ENCODE results near the gene LCN15.

The LCN15 gene

GRCh38 chr9:136744773-136745172, 19.5 kb downstream of the LCN15 start:
- Histone ChIP-seq H3K4me1 (ENCODE audit: insufficient read depth, low read length) (no peaks in the 10 kb centered on the region), H3K27ac (ENCODE audit: low read depth, low read length) (no peak overlapping the region), H3K36me3 (ENCODE audit: insufficient read depth, low read length) (no peaks in the 10 kb centered on the region), H3K27me3 (ENCODE audit: insufficient read depth, low read length) (no peaks in the 10 kb centered on the region), H3K9me3 (ENCODE audit: insufficient read depth, low read depth, low read length) (no peaks in the 10 kb centered on the region), H3K9ac (ENCODE audit: low read depth, low read length) (no peak overlapping the region), H3K4me3 (ENCODE audit: low read length) (no peak overlapping the region)
- 92% methylated on average over 18 of the region's 18 CpGs for WGBS

- H3K4me3 ChIP-seq (ENCODE audit: low read length) = no peak overlapping the region
- no peak overlapping the region for H3K9ac ChIP-seq (ENCODE audit: low read depth, low read length)
- H3K4me1 ChIP-seq (ENCODE audit: insufficient read depth, low read length) = no peaks in the 10 kb centered on the region
- H3K36me3 ChIP-seq (ENCODE audit: insufficient read depth, low read length) = no peaks in the 10 kb centered on the region
- H3K9me3 ChIP-seq (ENCODE audit: insufficient read depth, low read depth, low read length) = no peaks in the 10 kb centered on the region
- H3K27me3 ChIP-seq (ENCODE audit: insufficient read depth, low read length) = no peaks in the 10 kb centered on the region
- no peak overlapping the region for H3K27ac ChIP-seq (ENCODE audit: low read depth, low read length)
- 92% methylated on average over 16 of the region's 16 CpGs for WGBS
Observed at GRCh38 chr9:136743639-136744211, 20.6 kb downstream of the LCN15 start.

GRCh38 chr9:136742591-136743391, 21.5 kb downstream of the LCN15 start, which contains the start of gene LCN10:
Gene LCN10 (minus strand): TSS chr9:136742940. CDS start chr9:136742903, 37 bp downstream.
- H3K4me1 ChIP-seq (ENCODE audit: insufficient read depth, low read length) = no peaks in the 10 kb centered on the region
- H3K36me3 ChIP-seq (ENCODE audit: insufficient read depth, low read length) = no peaks in the 10 kb centered on the region
- 77% methylated on average over 21 of the region's 25 CpGs for WGBS
- no peaks in the 10 kb centered on the region for H3K27me3 ChIP-seq (ENCODE audit: insufficient read depth, low read length)
- H3K9ac ChIP-seq (ENCODE audit: low read depth, low read length) = no peak within 1 kb of the TSS
- H3K4me3 ChIP-seq (ENCODE audit: low read length) = 0 out of 2 replicates have a peak within 1 kb of the TSS, but pooled peaks have one; percentile 21
- no peak within 1 kb of the TSS for H3K27ac ChIP-seq (ENCODE audit: low read depth, low read length)
- no peaks in the 10 kb centered on the region for H3K9me3 ChIP-seq (ENCODE audit: insufficient read depth, low read depth, low read length)

GRCh38 chr9:136741883-136742571, 22.3 kb downstream of the LCN15 start:
- Histone ChIP-seq H3K4me3 (ENCODE audit: low read length) (no peak overlapping the region), H3K27ac (ENCODE audit: low read depth, low read length) (no peak overlapping the region), H3K4me1 (ENCODE audit: insufficient read depth, low read length) (no peaks in the 10 kb centered on the region), H3K9ac (ENCODE audit: low read depth, low read length) (no peak overlapping the region), H3K9me3 (ENCODE audit: insufficient read depth, low read depth, low read length) (no peaks in the 10 kb centered on the region), H3K36me3 (ENCODE audit: insufficient read depth, low read length) (no peaks in the 10 kb centered on the region), H3K27me3 (ENCODE audit: insufficient read depth, low read length) (no peaks in the 10 kb centered on the region)
- WGBS = 85% methylated on average over 32 of the region's 32 CpGs

GRCh38 chr9:136740971-136741882, 23.1 kb downstream of the LCN15 start:
- no peaks in the 10 kb centered on the region for H3K4me1 ChIP-seq (ENCODE audit: insufficient read depth, low read length)
- H3K9me3 ChIP-seq (ENCODE audit: insufficient read depth, low read depth, low read length) = no peaks in the 10 kb centered on the region
- no peak overlapping the region for H3K4me3 ChIP-seq (ENCODE audit: low read length)
- 84% methylated on average over 37 of the region's 37 CpGs for WGBS
- H3K36me3 ChIP-seq (ENCODE audit: insufficient read depth, low read length) = no peaks in the 10 kb centered on the region
- no peaks in the 10 kb centered on the region for H3K27me3 ChIP-seq (ENCODE audit: insufficient read depth, low read length)
- no peak overlapping the region for H3K27ac ChIP-seq (ENCODE audit: low read depth, low read length)
- H3K9ac ChIP-seq (ENCODE audit: low read depth, low read length) = no peak overlapping the region

GRCh38 chr9:136740491-136740890, 23.8 kb downstream of the LCN15 start:
- Histone ChIP-seq H3K4me3 (ENCODE audit: low read length) (no peak overlapping the region), H3K27ac (ENCODE audit: low read depth, low read length) (no peak overlapping the region), H3K36me3 (ENCODE audit: insufficient read depth, low read length) (no peaks in the 10 kb centered on the region), H3K9me3 (ENCODE audit: insufficient read depth, low read depth, low read length) (no peaks in the 10 kb centered on the region), H3K4me1 (ENCODE audit: insufficient read depth, low read length) (no peaks in the 10 kb centered on the region), H3K27me3 (ENCODE audit: insufficient read depth, low read length) (no peaks in the 10 kb centered on the region), H3K9ac (ENCODE audit: low read depth, low read length) (no peak overlapping the region)
- 90% methylated on average over 16 of the region's 16 CpGs for WGBS

- H3K27ac ChIP-seq (ENCODE audit: low read depth, low read length) = no peak overlapping the region
- H3K9ac ChIP-seq (ENCODE audit: low read depth, low read length) = no peak overlapping the region
- H3K27me3 ChIP-seq (ENCODE audit: insufficient read depth, low read length) = no peaks in the 10 kb centered on the region
- no peaks in the 10 kb centered on the region for H3K9me3 ChIP-seq (ENCODE audit: insufficient read depth, low read depth, low read length)
- H3K36me3 ChIP-seq (ENCODE audit: insufficient read depth, low read length) = no peaks in the 10 kb centered on the region
- no peak overlapping the region for H3K4me3 ChIP-seq (ENCODE audit: low read length)
- H3K4me1 ChIP-seq (ENCODE audit: insufficient read depth, low read length) = no peaks in the 10 kb centered on the region
- 92% methylated on average over 11 of the region's 11 CpGs for WGBS
Observed at GRCh38 chr9:136740069-136740468, 24.2 kb downstream of the LCN15 start.

GRCh38 chr9:136739509-136739908, 24.8 kb downstream of the LCN15 start:
- Histone ChIP-seq H3K9me3 (ENCODE audit: insufficient read depth, low read depth, low read length) (no peaks in the 10 kb centered on the region), H3K9ac (ENCODE audit: low read depth, low read length) (no peak overlapping the region), H3K4me3 (ENCODE audit: low read length) (no peak overlapping the region), H3K27me3 (ENCODE audit: insufficient read depth, low read length) (no peaks in the 10 kb centered on the region), H3K4me1 (ENCODE audit: insufficient read depth, low read length) (no peaks in the 10 kb centered on the region), H3K36me3 (ENCODE audit: insufficient read depth, low read length) (no peaks in the 10 kb centered on the region), H3K27ac (ENCODE audit: low read depth, low read length) (no peak overlapping the region)
- 90% methylated on average over 23 of the region's 23 CpGs for WGBS

GRCh38 chr9:136738960-136739359, 25.4 kb downstream of the LCN15 start:
- Histone ChIP-seq H3K4me3 (ENCODE audit: low read length) (no peak overlapping the region), H3K27me3 (ENCODE audit: insufficient read depth, low read length) (no peaks in the 10 kb centered on the region), H3K27ac (ENCODE audit: low read depth, low read length) (no peak overlapping the region), H3K9me3 (ENCODE audit: insufficient read depth, low read depth, low read length) (no peaks in the 10 kb centered on the region), H3K9ac (ENCODE audit: low read depth, low read length) (no peak overlapping the region), H3K4me1 (ENCODE audit: insufficient read depth, low read length) (no peaks in the 10 kb centered on the region), H3K36me3 (ENCODE audit: insufficient read depth, low read length) (no peaks in the 10 kb centered on the region)
- 93% methylated on average over 20 of the region's 20 CpGs for WGBS

- 91% methylated on average over 21 of the region's 21 CpGs for whole genome bisulfite sequencing
- Histone ChIP-seq H3K4me3 (ENCODE audit: low read length) (no peak overlapping the region), H3K36me3 (ENCODE audit: insufficient read depth, low read length) (no peaks in the 10 kb centered on the region), H3K4me1 (ENCODE audit: insufficient read depth, low read length) (no peaks in the 10 kb centered on the region), H3K27ac (ENCODE audit: low read depth, low read length) (no peak overlapping the region), H3K9me3 (ENCODE audit: insufficient read depth, low read depth, low read length) (no peaks in the 10 kb centered on the region), H3K9ac (ENCODE audit: low read depth, low read length) (no peak overlapping the region; the same call in 1 of the 2 replicates), H3K27me3 (ENCODE audit: insufficient read depth, low read length) (no peaks in the 10 kb centered on the region)
Observed at GRCh38 chr9:136735812-136736480, 28.4 kb downstream of the LCN15 start.
